ENCODE measurements around the gene GRID2. TPM values are rescaled to one million over a fixed set of nuclear protein-coding genes. Genes with fewer than 3 reads are reported as not detected.
"Not testable (repeated sequence)": the region's sequence is repeated elsewhere in the genome, so short reads cannot be mapped to it uniquely, and the experiment has no call there.

The GRID2 gene
- total RNA-seq, 2 donors from 2014 or later, result 0.28 TPM; not detected in 1

GRCh38 chr4:92433272-92433758 lies 129.5 kb downstream of the GRID2 start:
- TF ChIP-seq, protein P1, sequence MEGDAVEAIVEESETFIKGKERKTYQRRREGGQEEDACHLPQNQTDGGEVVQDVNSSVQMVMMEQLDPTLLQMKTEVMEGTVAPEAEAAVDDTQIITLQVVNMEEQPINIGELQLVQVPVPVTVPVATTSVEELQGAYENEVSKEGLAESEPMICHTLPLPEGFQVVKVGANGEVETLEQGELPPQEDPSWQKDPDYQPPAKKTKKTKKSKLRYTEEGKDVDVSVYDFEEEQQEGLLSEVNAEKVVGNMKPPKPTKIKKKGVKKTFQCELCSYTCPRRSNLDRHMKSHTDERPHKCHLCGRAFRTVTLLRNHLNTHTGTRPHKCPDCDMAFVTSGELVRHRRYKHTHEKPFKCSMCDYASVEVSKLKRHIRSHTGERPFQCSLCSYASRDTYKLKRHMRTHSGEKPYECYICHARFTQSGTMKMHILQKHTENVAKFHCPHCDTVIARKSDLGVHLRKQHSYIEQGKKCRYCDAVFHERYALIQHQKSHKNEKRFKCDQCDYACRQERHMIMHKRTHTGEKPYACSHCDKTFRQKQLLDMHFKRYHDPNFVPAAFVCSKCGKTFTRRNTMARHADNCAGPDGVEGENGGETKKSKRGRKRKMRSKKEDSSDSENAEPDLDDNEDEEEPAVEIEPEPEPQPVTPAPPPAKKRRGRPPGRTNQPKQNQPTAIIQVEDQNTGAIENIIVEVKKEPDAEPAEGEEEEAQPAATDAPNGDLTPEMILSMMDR (IDR thresholded peaks at IDR 0.05), result no peak
- no peak for ATAC-seq (ENCODE audit: insufficient number of reproducible peaks, low FRiP score, low read depth)
- Histone ChIP-seq H3K4me3 (no peak overlapping the region), H3K27ac (no peak overlapping the region), H3K4me1 (ENCODE audit: control insufficient read depth in 1 of 2, low read depth in 2 of 2) (no peaks in the 10 kb centered on the region), H3K27me3 (replicated peaks; ENCODE audit: insufficient read depth) (no peaks in the 10 kb centered on the region), H3K36me3 (no peaks in the 10 kb centered on the region), H3K9me3 (no peaks in the 10 kb centered on the region)
- no peak for DNase-seq (ENCODE audit: low spot score)

DNA sequence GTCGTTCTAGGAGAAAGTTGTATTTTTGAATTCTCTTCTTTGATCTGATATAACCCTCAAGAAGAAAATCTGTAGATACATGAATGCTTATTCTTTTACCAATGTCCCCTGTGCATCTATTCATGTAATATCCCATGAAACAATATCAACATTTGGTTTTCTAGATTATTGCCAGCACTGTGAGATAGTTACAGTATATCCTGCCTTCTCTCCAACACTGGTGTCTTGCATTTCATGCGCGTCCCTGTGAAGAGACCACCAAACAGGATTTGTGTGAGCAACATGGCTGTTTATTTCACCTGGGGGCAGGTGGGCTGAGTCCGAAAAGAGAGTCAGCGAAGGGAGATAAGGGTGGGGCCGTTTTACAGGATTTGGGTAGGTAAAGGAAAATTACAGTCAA lies 135.0 kb downstream of the GRID2 start:
- H3K36me3 ChIP-seq; H3K4me3 ChIP-seq; ATAC-seq (ENCODE audit: insufficient number of reproducible peaks, low FRiP score, low read depth); DNase-seq (ENCODE audit: low spot score); H3K4me1 ChIP-seq (ENCODE audit: control insufficient read depth in 1 of 2, low read depth in 2 of 2); H3K27me3 ChIP-seq (replicated peaks; ENCODE audit: insufficient read depth); H3K27ac ChIP-seq; H3K9me3 ChIP-seq: not testable (repeated sequence)

DNA sequence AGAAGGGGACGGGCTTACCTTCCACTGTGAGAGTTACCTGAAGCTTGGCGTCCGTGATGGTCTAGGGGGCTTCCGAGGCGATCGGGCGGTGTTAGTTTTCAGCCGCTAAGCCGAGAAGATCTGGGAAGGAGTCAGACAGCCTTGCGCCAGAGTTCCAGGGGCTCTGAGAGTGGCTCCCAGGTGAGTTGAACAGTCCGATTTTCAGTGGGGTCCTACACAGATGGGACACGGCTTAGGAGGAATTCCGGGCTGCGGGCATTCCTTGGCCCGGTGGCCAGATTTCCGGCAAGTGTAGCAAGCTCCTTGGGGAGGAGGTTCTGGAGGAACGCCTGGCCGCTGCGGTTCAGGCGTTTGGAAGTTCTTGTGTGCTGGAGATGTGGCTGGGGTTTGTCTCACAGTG lies 138.4 kb downstream of the GRID2 start:
- not testable (repeated sequence) for H3K9me3 ChIP-seq; H3K27me3 ChIP-seq (replicated peaks; ENCODE audit: insufficient read depth); H3K4me1 ChIP-seq (ENCODE audit: control insufficient read depth in 1 of 2, low read depth in 2 of 2); ATAC-seq (ENCODE audit: insufficient number of reproducible peaks, low FRiP score, low read depth); H3K27ac ChIP-seq; H3K36me3 ChIP-seq; H3K4me3 ChIP-seq; DNase-seq (ENCODE audit: low spot score)

DNA sequence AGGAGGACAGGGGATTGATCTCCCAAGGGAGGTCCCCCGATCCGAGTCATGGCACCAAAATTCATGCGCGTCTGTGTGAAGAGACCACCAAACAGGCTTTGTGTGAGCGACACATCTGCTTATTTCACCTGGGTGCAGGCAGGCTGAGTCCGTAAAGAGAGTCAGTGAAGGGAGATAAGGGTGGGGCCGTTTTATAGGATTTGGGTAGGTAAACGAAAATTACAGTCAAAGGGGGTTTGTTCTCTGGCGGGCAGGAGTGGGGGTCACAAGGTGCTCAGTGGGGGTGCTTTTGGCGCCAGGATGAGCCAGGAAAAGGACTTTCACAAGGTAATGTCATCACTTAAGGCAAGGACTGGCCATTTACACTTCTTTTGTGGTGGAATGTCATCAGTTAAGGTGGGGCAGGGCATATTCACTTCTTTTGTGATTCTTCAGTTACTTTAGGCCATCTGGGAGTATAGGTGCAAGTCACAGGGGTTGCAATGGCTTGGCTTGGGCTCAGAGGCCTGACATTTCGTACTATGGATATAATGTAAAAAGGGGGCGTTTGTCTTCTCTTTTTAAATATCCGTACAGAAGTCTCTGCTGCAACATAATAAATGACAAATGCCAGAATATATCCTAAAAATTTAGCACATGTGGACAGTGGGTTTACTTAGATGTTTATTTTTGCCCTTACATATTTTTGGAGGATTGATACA lies 140.5 kb downstream of the GRID2 start:
- H3K27ac ChIP-seq; H3K27me3 ChIP-seq (replicated peaks; ENCODE audit: insufficient read depth); H3K36me3 ChIP-seq; DNase-seq (ENCODE audit: low spot score); H3K4me3 ChIP-seq; H3K4me1 ChIP-seq (ENCODE audit: control insufficient read depth in 1 of 2, low read depth in 2 of 2); H3K9me3 ChIP-seq; ATAC-seq (ENCODE audit: insufficient number of reproducible peaks, low FRiP score, low read depth): not testable (repeated sequence)

DNA sequence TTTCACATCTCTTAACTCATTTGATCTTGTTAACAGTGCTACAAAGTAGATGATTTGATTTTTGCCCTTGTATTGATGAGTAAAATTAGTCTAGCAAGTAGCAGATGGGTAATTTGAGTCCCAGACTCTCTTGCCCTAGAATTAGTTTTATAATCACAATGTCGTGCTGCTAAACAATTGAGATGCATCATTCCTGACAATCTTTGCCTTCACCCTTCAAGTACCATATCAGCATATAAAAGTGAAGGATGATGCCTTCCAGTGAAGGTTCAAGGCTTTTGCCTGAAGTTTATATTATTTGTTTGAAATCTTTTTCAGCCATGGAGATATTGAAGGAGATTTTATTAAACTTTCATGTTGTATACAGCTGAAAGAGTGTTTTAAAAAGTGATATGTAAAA lies 141.4 kb downstream of the GRID2 start:
- Histone ChIP-seq H3K4me1 (ENCODE audit: control insufficient read depth in 1 of 2, low read depth in 2 of 2) (no peaks in the 10 kb centered on the region), H3K9me3 (no peaks in the 10 kb centered on the region), H3K27ac (no peak overlapping the region), H3K36me3 (no peaks in the 10 kb centered on the region), H3K27me3 (replicated peaks; ENCODE audit: insufficient read depth) (no peaks in the 10 kb centered on the region), H3K4me3 (no peak overlapping the region)
- ATAC-seq (ENCODE audit: insufficient number of reproducible peaks, low FRiP score, low read depth) (no peak), DNase-seq (ENCODE audit: low spot score) (no peak)
- TF ChIP-seq, protein P1 (IDR thresholded peaks at IDR 0.05), result no peak

GRCh38 chr4:92447255-92447905 lies 143.6 kb downstream of the GRID2 start:
- no peaks in the 10 kb centered on the region for H3K27me3 ChIP-seq (replicated peaks; ENCODE audit: insufficient read depth)
- no peak overlapping the region for H3K27ac ChIP-seq
- TF ChIP-seq, protein P1 (IDR thresholded peaks at IDR 0.05), result no peak
- H3K36me3 ChIP-seq, result no peaks in the 10 kb centered on the region
- H3K9me3 ChIP-seq, result no peaks in the 10 kb centered on the region
- ATAC-seq (ENCODE audit: insufficient number of reproducible peaks, low FRiP score, low read depth) (no peak), DNase-seq (ENCODE audit: low spot score) (no peak)
- H3K4me1 ChIP-seq (ENCODE audit: control insufficient read depth in 1 of 2, low read depth in 2 of 2), result no peaks in the 10 kb centered on the region
- H3K4me3 ChIP-seq, result no peak overlapping the region

DNA sequence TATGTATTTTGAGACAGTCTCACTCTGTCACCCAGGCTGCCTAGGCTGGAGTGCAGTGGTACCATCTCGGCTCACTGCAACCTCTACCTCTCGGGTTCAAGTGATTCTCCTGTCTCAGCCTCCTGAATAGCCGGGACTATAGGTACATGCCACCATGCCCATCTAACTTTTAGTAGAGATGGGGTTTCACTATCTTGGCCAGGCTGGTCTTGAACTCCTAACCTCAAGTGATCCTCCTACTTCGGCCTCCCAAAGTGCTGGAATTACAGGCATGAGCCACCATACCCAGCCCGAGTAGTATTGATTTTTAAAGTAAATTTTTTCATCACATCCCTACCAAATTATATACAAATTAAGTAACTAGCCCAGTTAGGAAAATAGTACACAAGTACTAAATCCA lies 144.4 kb downstream of the GRID2 start:
- H3K27ac ChIP-seq; DNase-seq (ENCODE audit: low spot score); H3K27me3 ChIP-seq (replicated peaks; ENCODE audit: insufficient read depth); H3K36me3 ChIP-seq; ATAC-seq (ENCODE audit: insufficient number of reproducible peaks, low FRiP score, low read depth); H3K4me1 ChIP-seq (ENCODE audit: control insufficient read depth in 1 of 2, low read depth in 2 of 2); H3K9me3 ChIP-seq; H3K4me3 ChIP-seq: not testable (repeated sequence)

Measured in thoracic aorta (tissue), 2 donors.